ENCODE data around the gene FBXO47.

- TF ChIP-seq FOXM1 (IDR thresholded peaks at IDR 0.05; ENCODE audit: low read depth, low read length), result no peak
- no peak for TF ChIP-seq MTA3 (IDR thresholded peaks at IDR 0.05; ENCODE audit: borderline replicate concordance, low read length)
- no peak for TF ChIP-seq CTCF (IDR thresholded peaks at IDR 0.05 in 2 of 3, conservative IDR thresholded peaks at IDR 0.05 in 1 of 3; ENCODE audit: control insufficient read depth in 2 of 3, extremely low read depth in 1 of 3, insufficient read depth in 1 of 3, low read depth in 3 of 3, low read length in 3 of 3)
- no peak for TF ChIP-seq REST (IDR thresholded peaks at IDR 0.05; ENCODE audit: low read depth, low read length)
- TF ChIP-seq CBX3 (IDR thresholded peaks at IDR 0.05; ENCODE audit: borderline replicate concordance, low read depth), result no peak
- TF ChIP-seq IKZF1 (conservative IDR thresholded peaks at IDR 0.05), result no peak
- no peak for TF ChIP-seq POLR2A (IDR thresholded peaks at IDR 0.05; ENCODE audit: low read depth, low read length)
- TF ChIP-seq SIX5 (IDR thresholded peaks at IDR 0.05; ENCODE audit: low read depth, low read length, severe bottlenecking), result no peak
- TF ChIP-seq CHD2 (IDR thresholded peaks at IDR 0.05; ENCODE audit: borderline replicate concordance, low read depth, low read length), result no peak
- TF ChIP-seq POLR2AphosphoS5 (IDR thresholded peaks at IDR 0.05; ENCODE audit: low read length), result no peak
These were observed 29.6 kb upstream of the FBXO47 start for GRCh38 chr17:38996660-38997337.
